ENCODE data around the gene OIP5.
A peak's percentile ranks its signal among the peaks of the same experiment; 100 is the strongest.
"Not testable (repeated sequence)": the region's sequence is repeated elsewhere in the genome, so short reads cannot be mapped to it uniquely, and the experiment has no call there.

Gene OIP5

DNA sequence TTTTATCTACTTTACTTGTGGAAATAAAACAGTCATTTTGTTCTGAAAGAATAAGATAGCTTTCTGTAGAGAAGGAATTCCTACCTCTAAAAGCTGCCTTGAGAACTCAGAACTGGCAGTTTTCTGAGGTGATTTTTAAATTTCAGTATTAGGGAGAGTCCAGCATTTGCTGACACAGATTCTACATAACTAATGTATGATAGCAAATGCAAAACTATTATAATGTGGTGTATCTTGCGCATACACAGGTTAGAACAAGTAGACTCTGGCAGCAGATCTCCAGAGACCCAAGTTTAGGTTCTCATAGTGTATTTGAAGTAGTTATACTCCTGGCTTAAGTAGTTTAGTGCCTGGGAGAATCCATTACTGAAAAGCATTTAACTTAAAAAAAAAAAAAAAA is 30.8 kb downstream of the OIP5 start:
- DNase-seq (ENCODE audit: low spot score) = no peak

DNA sequence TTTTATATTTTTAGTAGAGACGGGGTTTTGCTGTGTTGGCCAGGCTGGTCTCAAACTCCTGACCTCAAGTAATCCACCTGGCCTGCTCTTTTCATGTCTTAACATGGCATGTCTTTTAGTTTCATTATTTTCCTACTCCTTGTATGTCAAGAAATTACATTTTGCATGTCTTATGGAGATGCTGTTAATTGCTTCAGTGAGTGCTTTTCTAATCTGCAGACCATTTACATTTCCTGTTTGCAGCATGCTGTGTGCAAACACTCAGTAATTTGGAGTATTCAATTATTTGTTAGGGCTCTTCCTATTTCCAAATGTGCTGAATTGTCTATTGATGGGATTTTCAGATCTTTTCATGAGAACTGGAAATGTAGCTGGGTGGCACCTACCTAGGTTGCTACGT is 31.3 kb downstream of the OIP5 start:
- DNase-seq (ENCODE audit: low spot score) = not testable (repeated sequence)

DNA sequence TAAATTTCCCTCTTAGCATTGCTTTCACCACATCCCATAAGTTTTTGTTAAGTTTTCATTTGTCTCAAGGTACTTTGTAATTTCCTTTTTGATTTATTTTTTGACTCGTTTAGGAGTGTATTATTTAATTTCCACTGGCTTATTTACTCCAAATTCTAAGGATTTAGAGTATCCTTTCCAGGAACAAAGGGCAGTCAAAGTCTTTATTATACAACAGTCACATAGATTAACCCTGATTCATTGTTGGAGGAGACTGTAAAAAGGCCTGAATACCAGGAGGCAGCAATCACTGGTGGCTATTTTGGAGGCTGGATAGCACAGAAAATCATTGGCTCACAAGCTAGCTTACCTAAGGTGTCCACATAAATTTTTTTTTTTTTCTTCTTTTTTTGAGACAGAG is 39.9 kb downstream of the OIP5 start:
- DNase-seq (ENCODE audit: low spot score) = no peak

GRCh38 chr15:41291065-41291631 is 41.2 kb downstream of the OIP5 start:
- no peak for DNase-seq (ENCODE audit: low spot score)

GRCh38 chr15:41289953-41290352 is 42.4 kb downstream of the OIP5 start:
- DNase-seq (ENCODE audit: low spot score) = no peak

DNA sequence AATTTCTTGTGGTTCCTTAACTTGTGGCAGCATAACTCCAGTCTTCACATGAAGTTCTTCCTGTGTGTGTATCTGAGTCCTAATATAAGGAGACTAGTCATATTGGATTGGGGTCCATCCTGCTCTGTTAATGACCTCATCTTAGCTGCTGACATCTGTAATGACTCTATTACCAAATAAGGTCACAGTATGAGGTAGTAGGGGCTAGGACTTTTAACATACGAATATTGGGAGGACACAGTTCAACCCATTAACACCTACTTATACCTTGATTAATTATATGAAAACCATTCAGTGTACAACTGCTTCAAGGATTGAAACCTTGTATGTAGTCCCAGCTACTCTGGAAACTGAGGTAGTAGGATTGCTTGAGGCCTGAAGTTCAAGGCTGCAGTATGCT is 43.9 kb downstream of the OIP5 start:
- peak; percentile 60 for DNase-seq (ENCODE audit: low spot score)

DNA sequence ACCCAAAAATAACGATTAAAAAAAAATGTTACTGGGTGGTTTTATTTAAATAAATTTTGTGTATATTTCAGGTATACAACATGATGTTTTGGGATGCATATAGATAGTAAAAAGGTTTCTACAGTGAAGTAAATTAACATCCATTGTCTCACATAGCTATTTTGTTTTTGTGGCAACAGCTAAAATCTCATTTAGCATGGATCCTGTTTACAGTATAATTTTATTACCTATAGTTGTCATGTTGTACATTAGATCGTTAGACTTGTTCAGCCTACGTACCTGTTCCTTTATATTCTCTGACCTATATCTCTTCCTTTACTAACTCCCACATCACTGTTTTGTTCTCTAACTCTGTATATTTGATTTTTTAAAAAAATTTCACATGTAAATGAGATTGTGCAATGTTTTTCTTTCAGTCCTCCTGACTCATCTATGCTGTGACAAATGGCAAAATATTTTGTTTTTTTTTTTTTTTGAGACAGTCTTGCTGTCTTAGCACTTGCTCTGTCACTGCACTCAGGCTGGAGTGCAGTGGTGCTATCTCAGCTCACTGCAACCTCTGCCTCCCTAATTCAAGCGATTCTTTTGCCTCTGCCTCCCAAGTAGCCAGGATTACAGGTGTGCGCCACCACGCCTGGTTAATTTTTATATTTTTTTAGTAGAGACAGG is 45.6 kb downstream of the OIP5 start:
- peak; percentile 67 for DNase-seq (ENCODE audit: low spot score)

DNA sequence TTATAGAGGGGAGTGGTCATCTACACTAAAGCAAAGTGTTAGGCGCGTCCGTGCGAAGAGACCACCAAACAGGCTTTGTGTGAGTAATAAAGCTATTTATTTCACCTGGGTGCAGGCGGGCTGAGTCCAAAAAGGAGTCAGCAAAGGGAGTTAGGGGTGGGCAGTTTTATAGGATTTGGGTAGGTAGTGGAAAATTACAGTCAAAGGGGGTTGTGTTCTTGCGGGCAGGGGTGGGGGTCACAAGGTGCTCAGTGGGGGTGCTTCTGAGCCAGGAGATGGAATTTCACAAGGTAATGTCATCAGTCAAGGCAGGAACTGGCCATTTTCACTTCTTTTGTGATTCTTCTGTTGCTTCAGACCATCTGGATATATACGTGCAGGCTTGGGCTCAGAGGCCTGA is 47.1 kb downstream of the OIP5 start:
- DNase-seq (ENCODE audit: low spot score) = no peak

DNA sequence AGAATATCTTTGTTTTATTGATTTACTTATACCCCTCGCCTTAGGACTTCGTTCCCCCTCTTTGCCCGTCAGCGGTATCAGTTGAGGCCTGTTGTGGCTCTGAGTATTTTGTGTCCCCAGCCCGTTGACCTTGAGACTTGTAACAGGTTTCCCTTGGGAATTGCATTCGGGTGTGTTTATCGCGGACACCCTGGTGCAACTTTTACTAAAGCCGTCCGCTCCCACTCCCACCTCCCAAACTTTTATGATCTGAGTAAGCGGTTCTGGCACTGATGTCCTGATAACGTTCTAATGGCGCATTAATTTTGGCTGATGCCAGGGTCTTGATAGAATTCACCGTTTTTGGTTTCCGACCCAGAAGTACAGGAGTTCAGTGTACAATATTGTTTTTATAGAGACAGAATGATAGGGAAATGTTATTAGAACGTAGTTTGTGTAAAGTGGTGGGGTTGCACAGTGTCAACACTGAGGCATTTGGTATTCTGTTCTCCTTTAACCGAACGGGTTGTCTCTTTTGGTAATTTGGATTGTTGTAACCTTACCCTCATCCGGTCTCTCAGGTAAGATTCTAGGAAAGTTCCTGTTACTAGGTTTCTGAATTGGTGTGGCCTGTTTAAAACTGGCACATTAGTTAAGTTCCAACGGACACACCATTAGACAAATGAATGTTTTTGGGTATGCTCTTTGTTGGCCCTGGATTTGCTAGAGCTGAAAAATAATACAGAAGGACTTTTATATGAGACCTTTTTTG is 47.8 kb downstream of the OIP5 start:
- peak; percentile 66 for DNase-seq (ENCODE audit: low spot score)

DNA sequence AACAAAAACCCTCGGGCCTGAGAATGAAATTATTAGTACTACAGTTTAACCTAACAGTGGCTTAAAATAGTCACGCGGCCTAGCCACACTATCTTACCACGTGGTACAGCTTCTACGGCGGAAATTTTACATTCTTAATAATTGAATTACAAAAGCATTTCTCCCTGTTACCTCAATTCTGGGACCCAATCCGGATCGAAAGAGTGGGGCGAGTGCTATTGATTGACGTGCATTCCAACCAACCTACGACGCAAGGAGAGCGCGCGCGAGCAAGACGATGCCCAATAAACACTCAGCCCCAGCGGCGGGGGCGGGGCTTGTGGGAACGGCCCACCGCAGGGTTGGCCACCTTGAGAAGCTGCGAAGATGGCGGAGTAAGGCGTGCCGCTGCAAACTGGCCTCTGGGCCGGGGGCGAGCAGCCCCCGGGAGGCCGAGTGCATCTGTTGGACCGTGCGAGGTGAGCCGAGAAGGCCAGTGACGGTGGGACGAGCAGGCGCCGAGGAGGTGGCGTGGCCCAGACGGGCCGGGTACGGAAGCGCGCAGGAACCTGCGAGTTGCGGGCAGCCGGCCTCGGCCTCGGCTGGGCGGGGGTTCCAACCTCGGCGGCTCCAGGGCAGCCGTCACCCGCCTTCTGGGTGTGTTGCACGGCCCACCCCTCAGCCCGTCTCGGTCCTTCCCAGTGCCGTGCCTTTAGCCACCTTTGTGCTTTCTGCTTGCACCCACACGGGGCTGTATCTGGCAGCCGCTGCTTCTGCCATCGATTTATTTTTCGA is 48.6 kb downstream of the OIP5 start:
- peak; percentile 99 for DNase-seq (ENCODE audit: low spot score)

DNA sequence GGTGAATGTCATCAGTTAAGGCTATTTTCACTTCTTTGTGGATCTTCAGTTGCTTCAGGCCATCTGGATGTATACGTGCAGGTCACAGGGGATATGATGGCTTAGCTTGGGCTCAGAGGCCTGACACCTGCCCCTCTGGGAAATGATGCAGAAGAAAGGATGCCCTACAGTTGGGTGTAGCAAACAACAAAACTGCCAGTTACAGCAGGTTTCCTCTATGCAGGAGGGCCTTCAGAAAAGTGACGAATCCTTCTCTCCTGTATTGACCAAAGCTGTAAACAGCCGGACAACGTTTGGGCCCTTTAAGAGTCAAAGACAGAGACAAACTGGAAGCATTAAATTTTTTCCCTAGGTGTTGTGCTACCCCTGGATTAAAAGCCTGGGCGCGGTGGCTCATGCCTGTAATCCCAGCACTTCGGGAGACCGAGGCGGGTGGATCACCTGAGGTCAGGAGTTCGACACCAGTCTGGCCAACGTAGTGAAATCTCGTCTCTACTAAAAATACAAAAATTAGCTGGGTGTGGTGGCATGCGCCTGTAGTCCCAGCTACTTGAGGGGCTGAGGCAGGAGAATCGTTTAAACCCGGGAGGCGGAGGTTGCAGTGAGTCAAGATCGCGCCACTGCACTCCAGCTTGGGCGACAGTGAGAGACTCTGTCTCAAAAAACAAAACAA is 49.3 kb downstream of the OIP5 start:
- DNase-seq (ENCODE audit: low spot score) = not testable (repeated sequence)

- not testable (repeated sequence) for DNase-seq (ENCODE audit: low spot score)
These were observed 50.0 kb downstream of the OIP5 start for GRCh38 chr15:41282436-41282835.

GRCh38 chr15:41281236-41281635 is 51.2 kb downstream of the OIP5 start:
- DNase-seq (ENCODE audit: low spot score) = peak; percentile 89

DNA sequence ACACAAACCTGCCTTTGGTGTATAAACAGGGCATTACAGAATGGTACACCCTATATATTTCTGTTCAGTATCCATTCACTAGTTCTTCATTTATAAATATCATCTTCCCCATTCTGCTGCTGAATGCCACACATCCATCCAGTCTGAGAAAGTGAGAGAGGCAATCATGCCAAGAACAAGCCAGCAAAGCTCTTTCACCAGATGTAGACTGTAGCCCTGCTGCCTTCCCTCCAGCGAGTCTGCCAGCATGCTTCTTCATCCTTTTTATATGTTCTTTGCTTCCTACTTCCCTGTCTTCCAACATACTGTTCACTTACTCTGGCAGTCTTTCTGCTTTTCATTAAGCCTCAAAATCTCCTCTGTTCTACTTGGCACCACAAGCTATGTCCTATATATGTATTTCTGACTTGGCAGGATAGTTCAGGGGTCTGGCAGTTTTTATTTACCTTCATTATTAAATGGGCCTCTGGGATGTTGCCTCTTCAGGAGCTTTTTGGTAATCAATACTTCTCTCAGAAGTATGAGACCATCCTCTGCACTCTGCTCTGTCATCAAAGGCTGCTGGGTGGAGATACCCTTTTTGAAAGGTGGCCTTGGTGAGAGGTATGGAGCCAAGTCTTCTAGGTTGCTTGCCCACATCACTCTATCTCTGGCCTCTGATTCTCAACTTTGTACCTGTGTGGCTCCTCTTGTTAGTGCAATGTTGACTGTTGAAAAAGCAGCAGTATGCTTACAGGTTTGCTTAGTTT is 52.7 kb downstream of the OIP5 start:
- DNase-seq (ENCODE audit: low spot score) = no peak

GRCh38 chr15:41278319-41278718 is 54.1 kb downstream of the OIP5 start:
- DNase-seq (ENCODE audit: low spot score) = no peak

- no peak for DNase-seq (ENCODE audit: low spot score)
These were observed 55.6 kb downstream of the OIP5 start for GRCh38 chr15:41276831-41277230.

DNA sequence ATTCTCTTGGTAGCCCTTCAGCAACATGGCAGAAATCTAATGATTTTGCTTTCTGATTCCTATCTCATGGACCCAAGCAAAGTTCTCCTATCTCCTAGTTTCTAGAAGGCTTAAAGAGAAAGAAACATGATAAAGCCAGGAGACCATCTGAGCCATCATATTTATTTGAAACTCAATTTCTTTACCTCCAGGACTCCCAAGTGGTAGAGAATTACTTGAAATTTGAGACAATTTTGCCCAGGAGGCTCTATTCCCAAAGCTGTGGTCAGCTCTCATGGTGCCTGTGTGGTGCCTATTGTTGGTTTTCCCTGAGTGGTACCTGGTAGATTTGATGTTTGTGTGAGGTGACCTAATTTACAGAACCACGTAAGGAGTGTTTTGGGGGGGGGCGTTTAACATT is 62.5 kb downstream of the OIP5 start:
- no peak for DNase-seq (ENCODE audit: low spot score)

DNA sequence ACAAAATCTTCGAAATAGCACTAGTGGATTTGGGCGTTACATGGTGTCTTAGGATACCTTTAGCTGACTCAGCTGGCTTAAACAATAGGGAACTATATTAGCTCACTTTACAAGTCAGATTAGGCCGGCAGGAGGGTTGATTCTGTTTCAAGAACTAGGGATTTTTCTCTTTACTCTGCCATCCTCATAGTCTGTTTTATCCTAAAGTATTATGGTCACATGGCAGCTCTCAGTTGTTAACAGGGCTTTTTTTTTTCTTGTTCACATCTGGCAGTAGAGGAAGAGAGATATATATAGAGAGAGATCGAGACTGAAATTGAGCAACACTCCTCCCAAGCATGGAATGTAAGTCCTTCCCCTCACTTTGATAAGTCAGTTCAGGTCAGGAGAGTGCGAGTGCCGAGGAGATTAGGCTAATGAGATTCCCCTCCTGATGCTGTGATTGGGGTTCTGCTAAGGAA is 68.5 kb downstream of the OIP5 start:
- DNase-seq (ENCODE audit: low spot score) = no peak

GRCh38 chr15:41262571-41262970 is 69.8 kb downstream of the OIP5 start:
- DNase-seq (ENCODE audit: low spot score) = no peak

DNA sequence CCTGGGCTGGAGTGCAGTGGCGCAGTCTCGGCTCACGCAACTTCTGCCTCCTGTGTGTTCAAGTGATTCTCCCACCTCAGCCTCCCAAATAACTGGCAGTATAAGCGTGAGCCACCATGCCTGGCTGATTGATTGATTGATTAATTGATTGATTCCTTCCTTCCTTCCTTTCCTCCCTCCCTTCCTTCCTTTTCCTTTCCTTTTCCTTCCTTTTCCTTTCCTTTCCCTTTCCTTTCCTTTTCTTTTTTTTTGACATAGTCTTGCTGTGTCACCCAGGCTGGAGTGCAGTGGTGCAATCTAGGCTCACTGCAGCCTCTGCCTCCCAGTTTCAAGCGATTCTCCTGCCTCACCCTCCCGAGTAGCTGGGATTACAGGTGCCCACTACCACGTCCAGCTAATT is 71.5 kb downstream of the OIP5 start:
- DNase-seq (ENCODE audit: low spot score) = not testable (repeated sequence)

DNA sequence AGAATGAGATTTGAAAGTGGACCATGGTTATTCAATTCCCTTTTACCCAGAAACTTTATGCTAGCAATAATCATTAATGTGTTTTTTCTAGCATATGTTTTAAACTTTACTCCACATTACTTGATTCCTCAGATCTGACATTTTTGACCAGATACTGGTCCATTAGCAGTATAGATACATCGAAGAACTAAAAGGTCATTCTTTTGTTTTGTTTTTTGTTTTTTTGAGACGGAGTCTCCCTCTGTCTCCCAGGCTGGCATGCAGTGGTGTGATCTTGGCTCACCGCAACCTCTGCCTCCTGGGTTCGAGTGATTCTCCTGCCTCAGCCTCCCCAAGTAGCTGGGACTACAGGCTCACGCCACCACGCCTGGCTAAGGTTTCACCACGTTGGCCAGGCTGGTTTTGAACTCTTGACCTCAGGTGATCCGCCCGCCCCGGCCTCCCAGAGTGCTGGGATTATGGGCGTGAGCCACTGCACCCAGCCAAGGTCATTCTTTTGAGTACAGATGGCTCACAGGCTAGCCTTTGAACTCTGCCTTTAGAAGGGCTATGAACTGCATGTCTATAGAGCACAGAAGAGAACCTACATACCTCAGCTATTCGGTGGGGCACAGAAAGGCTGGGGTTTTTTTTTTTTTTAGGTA is 72.7 kb downstream of the OIP5 start:
- no peak for DNase-seq (ENCODE audit: low spot score)

Measured in RKO (cell line).